Fibroblast of skin of right quadriceps (primary cell): ENCODE data around the gene ZNF556.
A peak's percentile ranks its signal among the peaks of the same experiment; 100 is the strongest.
"Not testable (repeated sequence)": the region's sequence is repeated elsewhere in the genome, so short reads cannot be mapped to it uniquely, and the experiment has no call there.

Source experiments
- DNase-seq: peaks from one replicate; pipeline ENCODE4 v3.0.0-alpha.2; 2013

The ZNF556 gene

DNA sequence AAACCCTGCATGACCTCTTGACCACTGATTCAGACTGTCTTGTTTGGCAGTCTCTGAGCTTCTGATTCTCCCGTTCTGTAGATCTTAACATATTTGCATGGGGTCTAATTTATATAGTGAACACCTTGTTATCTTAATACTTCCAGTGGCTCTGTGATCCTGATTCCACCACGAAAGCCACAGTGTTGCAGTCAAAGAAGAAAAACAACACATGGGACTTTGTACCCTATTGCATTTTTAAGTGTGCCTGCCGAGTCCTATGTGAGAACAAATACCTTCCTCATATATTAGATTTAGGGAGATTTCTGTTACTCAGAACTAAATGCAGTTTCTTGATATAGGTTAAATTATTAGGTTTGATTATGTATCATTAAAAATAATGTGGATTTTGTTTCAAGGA is 12.3 kb upstream of the ZNF556 start:
- no peak for DNase-seq

DNA sequence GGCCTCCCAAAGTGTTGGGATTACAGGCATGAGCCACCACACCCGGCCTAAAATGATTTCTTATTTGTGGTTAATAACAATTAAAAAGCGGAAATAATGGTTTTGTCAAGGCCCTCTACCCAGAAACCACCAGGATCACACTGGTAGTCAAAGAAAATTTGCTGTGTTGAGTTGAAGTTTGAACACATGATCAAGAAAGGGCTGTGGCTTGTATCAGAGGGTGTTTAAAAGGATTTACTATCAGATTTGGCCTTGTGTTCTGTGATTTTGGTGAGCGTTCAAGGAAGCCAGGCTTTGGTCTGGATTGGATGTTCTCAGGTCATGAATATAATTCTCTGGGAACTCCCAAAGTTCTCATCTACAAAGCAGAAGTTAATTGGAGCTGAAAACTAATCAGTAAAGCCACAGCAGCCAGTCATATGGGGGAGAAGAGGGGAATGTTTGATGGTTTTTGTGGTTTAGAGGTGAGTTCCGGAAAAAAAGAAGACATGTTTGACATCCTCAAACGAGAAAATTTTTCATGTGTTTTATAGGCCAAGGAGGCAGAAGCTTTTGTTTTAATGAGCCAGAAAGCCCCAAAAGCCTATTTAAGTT is 10.6 kb upstream of the ZNF556 start:
- DNase-seq, result no peak

DNA sequence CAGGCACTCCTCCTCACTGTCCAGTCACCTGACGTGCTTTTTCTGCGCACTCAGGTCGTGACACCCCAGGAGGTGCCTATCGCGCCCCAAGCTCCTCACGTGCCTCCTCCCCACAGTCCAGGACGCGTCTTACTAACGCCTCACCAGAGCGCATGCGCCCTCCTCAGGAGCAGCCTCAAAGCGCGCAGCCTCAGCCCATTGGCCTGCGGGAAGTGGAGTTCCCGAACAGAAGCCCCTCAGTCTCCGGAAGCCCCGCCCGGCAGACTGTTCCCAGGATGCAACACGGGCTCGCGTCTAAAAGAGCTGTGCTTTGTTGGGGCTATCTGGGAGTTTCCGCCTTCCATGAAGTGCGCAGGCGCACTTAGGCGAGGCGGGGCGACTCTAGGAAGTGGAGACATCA is 8.3 kb upstream of the ZNF556 start:
- no peak for DNase-seq

DNA sequence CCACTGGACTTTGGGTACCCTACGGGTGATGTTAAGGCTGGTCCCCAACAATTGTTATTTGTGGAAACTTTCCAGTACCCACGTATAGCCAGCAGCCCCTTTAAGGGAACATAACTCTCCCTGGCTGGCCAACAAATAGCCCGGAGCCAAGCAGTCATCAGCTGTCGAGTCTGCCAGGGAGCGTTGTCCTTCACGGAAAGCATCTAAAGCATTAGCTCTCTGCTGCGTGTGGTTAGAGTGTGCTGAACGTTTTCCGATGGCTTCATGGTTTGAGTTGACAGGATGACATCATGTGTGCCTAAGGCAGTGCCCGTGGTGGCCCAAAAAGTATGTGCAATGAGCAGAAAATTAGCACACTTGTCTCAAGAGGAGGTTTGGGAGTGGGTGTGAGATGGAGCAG is 3.3 kb upstream of the ZNF556 start:
- DNase-seq, result no peak

DNA sequence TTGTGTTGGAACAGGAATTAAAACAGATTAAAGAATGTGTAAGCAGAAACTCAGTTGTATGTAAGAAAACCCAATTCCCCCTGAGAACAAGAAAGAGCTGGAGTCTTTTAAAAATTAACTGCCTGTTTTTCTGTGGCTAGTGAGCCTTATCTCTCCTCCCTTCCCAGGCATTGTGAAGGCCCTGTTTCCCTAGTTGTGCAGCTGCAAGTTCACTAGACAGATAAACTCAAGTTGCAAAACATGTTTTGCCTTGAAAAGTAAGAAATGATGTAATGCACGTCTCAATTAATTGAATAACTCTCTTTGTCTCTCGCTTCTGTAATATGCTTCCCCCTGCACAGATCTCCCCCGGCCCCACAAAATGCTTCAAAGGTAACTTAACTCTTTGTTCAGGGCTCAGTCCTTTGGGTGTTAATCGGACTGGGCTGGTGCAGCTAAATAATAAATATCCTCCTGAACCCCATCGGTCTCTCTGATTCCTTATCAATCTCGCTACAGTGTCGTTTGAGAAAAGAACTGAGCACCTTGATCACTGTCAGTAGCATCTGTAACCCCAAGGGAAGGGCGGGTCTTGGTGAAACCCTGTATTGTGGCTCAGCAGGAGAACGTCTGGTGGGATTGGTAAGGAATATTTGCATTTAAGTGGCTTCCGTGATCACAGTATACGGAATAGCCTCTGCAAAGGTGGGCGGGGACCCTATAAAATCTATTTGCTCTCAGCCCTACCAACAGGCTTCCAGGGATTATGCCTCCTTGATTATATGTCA is 1.6 kb upstream of the ZNF556 start:
- DNase-seq, result no peak

DNA sequence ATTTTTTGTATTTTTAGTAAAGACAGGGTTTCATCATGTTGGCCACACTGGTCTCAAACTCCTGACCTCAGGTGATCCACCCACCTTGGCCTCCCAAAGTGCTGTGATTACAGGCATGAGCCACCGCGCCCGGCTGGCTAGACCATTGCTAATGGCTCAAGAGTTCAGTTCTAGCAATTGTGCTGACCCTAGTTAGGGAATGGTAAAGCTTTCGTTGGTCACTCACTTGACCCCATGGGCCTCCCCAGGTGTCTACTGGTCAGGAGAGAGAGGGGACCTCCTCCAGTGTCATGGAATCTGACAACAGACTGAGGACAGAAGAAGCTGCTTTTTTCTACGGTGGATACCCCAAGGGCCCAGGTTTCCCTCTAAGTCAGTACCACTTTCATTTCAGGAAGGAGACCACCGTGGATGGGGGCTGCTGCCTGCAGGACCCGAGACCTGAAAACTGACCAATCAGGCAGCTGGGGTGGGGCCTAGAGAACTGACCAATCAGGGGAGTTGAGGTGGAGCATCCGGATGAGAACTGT is 575 bp upstream of the ZNF556 start:
- no peak for DNase-seq

DNA sequence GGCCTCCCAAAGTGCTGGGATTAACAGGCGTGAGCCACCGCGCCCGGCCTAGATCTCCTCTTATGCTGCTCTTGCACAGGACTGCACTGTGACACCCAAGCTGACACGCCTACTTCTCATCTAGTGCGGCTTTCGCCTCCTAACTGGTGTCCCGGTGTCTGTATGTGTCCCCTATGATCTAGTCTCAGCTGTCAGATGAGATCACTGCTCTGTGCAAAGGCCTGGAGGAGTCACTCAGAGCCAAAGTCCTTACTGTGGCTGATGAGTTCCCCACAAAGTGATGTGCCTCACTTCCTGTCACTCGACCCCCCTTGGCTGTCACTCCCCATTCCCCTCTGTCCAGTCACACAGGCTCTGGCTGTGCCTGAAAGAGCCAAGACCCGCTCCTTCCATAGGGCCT is 2.5 kb downstream of the ZNF556 start:
- no peak for DNase-seq

DNA sequence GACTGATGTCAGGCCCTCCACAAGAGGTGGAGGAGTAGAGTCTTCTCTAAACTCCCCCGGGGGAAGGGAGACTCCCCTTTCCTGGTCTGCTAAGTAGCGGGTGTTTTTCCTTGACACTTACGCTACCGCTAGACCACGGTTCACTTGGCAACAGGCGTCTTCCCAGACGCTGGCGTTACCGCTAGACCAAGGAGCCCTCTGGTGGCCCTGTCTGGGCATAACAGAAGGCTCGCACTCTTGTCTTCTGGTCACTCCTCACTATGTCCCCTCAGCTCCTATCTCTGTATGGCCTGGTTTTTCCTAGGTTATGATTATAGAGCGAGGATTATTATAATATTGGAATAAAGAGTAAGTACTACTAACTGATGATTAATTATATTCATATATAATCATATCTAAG is 5.0 kb downstream of the ZNF556 start:
- DNase-seq, result not testable (repeated sequence)

DNA sequence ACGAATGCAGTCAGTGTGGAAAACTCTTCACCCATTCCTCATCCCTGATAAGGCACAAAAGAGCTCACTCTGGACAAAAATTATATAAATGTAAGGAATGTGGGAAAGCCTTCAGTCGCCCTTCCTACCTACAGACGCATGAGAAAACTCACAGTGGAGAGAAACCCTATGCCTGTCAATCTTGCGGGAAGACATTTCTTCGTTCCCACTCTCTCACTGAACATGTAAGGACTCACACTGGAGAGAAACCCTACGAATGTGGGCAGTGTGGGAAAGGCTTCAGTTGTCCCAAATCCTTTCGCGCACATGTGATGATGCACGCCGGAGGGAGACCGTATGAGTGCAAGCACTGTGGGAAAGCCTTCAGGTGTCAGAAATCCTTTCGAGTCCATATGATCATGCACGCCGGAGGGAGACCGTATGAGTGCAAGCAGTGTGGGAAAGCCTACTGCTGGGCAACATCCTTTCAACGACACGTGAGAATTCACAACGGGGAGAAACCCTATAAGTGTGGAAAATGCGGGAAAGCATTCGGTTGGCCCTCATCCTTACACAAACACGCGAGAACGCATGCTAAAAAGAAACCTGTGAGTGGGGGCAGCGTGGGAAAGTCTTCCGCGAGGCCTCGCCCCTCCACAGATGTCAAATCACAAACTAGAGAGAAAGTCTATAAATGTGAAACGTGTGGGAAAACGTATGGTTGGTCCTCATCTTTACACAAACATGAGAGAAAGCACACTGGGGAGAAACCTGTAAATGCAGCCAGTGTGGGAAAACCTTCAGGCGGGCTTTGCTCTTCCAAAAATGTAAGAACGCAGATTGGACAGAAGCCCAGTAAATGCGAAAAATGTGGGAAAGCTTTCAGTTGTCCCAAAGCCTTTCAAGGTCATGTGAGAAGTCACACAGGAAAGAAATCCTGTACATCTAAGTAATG is 10.5 kb downstream of the ZNF556 start:
- no peak for DNase-seq

DNA sequence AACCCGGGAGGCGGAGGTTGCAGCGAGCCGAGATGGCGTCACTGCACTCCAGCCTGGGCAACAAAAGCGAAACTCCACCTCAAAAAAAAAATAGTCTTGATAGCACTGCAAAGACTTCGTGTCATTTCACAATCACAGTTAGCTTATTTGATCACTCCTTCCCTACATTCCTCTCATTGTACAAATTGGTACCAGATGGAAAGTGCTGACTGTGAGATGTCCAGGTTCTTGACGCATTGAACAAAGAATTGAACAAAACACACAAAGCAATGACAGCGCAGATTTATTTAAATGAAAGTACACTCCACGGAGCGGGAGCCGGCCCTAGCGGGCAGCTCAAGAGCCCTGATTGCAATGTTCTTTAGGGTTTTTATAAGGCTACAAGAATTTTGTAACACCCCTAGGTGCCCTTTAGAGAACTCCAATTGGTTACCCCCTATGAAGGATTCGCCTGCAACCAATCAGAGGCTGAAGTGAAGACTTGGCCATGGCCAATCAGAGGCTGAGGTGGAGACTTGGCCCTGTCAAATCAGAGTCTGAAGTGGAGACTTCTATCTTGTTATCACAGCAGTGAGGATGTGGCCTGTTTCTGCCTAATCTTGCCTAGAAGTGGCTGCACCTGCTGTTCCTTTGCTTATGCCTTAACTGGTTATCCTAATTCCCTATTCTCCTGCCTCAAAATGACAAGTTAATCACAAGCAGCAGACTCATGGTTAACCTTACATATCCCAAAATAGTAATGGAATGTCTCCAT is 16.7 kb downstream of the ZNF556 start:
- no peak for DNase-seq

DNA sequence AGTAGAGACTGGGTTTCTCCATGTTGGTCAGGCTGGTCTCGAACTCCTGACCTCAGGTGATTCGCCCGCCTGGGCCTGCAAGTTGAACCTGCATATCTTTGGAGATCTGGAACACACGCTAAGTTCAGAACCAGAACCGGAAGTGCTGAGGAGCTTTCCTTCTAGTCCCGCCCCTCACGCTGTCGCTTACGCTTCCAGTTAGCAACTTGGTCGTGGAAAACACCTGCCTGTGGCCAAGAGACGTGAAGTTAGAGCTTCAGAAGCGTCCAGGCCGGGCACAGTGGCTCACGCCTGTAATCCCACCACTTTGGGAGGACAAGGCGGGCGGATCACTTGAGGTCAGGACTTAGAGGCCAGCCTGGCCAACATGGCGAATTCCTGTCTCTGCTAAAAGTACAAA is 18.6 kb downstream of the ZNF556 start:
- DNase-seq, result no peak

DNA sequence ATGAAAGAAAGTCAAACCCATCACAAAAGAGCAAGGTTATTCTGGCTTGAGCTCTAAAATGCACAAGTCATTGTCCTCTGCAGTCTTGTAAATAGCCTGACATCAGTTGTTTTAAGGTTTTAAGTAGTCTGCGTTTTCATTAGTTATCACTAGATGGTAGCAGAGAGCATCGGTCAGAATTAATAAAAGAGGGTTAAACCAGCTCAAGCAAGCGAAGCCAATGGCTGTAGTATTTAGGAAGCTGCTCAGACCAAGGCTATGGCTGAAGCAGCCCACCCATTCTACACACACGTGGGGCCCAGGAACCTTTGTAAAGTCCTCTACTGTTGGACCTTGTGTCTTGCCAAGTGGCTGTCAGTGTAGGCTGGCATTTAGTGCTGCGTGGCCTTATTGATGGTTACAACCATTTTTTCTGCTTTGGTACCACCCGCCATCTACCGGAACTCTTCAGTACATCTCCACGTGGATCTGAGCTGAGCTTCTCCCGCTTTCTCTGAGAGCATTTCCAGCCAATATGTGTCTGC is 20.3 kb downstream of the ZNF556 start:
- peak; percentile 36 for DNase-seq

DNA sequence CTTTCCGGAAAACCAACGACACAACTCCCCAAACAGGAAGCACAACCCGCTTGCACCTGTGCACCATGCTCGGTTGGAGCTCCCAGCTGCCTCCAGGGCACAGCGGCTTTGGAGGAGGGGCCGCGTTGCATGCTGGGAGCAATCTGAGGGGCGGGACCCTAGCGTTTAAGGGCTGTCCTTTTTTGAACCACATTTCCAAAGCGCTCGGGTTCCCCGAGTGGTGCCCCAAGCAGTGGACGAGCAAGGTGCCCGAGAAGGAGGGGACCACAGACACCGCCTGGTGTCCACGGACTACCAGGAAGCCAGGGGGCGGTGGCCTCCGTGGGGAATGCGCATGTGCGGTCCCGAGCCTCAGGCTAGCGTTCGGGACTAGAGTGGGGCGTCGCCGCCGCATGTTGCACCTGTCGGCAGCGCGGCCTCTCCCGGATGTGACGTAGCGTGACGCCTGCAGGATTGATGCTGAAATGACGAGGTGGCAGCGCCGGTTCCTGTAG is 21.6 kb downstream of the ZNF556 start:
- DNase-seq, result no peak

DNA sequence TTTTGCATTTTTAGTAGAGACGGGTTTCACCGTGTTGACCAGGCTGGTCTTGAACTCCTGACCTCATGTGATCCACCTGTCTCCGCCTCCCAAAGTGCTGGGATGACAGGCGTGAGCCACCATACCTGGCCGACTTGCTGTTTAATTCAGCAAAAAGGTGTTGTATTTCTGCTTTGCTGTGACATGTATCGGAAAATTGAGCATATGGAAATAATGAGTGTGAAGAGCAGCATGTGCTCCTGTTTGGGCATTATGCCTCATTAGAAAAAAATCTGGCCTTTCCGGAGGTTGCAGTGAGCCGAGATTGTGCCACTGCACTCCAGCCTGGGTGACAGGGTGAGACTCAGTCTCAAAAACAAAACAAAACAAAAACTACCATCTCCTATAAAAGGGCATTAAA is 23.4 kb downstream of the ZNF556 start:
- DNase-seq, result not testable (repeated sequence)

DNA sequence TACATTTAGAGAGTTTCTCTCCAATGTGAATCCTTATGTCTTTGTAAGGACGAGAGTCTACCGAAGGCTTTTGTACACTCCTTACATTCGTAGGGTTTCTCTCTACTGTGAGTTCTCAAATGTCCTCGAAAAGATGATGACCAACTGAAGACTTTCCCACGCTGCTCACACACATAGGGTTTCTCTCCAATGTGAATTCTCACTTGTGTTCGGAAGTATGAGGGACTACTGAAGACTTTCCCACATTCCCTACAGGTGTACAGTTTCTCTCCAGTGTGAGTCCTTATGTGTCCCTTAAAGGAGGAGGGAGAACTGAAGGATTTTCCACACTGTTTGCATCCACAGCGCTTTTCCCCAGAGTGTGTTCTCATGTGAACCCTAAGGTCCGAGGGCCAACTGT is 29.6 kb downstream of the ZNF556 start:
- DNase-seq, result no peak

DNA sequence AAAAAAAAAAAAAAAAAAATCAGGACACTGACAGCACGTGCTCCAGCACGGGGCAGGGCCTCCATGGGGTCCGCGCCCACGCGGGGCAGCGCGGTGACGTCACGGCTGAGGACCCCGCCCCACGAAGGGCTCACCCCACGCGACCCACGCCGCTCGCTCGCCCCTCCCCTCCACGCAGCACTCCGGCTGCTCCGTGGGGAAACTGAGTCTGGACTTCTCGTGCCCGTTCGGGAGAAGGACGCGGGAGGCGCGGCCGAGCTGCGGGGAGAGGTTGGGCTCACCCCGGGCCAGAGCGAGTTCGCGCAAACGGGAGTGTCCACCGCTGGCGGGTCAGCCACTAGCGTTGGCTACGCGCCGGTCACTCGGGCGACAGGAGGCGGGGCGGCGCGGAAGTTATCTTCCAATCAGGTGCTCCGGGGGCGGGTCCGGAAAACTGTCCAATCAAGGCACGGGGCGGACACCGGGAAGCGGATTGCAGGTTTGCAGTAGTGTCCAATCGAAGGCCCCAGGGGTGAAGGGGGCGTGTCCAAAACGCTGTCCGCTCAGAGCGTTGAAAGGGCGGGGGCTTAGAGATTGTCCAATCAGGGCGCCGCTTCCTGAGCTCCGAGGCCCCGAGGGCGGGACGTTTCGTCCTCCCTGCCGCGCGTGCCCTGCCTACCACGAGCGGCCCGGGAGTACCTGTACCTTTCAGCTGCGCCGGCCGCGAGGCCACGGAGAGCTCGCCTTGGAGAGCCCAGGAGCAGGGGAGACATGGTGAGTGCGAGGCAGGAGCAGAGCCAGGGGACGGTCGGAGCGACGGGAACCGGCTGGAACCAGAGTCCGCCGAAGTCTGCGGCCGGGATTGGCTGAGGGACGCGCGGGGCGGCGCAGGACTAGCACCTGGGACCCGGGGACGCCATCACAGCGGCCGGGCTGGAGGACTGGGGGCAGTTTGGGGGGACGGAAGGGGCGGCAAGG is 33.4 kb downstream of the ZNF556 start, which contains the start of gene ZNF57:
Gene ZNF57, plus strand, starts transcription at position 633 of the 957 bp plus-strand sequence. Its CDS starts 118 bp downstream, at position 751.
- DNase-seq, result peak; percentile 98

DNA sequence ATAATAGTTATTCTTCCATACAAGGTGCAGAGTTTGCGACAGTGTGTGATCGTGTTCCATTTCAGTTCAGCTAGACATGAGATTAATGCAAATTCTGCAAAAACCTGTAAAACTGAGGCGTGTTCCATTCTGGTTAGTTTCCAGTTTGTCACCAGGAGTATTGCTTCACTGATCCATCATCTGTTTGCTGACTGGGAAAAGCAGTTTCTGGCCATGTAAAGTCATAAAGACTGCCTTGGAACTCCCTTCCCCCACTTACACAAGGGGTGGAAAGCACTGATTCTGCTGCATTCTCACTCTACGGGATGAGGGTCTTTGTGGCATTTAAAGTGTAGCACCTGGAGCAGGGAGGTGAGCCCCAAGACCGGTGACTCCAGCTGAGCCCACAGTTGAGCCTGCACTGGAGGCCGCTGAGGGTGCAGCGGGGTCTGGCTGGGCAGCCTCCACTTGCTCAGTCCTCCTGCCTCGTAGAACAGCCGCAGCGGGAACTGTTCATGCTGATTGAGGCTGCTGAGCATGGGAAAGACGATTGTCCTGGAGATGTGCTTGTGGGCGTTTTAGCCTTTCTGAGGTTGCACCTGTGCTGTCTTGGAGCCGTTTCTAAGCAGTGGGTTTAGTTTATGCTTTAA is 35.6 kb downstream of the ZNF556 start:
- no peak for DNase-seq

DNA sequence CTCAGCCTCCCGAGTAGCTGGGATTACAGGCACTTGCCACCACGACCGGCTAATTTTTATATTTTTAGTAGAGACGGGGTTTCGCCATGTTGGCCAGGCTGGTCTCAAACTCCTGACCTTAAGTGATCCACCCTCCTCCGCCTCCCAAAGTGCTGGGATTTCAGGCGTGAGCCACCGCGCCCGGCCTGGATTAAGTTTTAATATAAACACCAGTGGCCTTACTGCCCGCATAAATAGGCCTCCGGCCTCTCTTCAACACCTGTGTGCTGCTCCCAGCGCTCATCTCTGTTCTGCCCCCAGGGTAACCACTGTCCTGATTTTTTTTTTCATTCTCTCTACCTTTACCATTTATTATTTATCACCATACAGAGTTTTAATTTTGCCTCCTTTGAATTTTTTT is 36.2 kb downstream of the ZNF556 start:
- DNase-seq, result not testable (repeated sequence)

DNA sequence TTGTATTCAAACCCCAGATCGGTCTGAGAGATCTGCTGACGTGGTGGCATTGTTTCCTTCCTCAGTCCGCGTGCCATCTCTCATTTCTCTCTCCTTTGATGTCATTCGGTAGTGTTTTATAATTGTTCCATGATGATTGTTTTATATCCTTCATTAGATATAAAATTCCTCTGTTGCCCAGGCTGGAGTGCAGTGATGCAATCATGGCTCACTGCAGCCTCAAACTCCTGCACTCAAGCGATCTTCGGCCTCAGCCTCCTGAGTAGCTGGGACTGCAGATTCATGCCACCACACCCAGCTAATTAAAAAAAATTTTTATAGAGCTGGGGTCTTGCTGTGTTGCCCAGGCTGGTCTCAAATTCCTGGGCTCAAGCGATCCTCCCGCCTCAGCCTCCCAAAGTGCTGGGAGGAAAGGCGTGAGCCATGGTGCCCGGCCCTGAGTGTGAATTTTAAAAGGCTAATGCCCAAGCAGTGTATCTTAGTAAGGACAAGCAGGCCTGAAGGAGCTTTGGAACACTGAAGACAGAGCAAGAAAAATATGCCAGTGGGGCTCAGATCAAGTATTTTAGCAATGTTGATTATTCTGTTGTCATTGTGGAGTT is 38.9 kb downstream of the ZNF556 start:
- no peak for DNase-seq

DNA sequence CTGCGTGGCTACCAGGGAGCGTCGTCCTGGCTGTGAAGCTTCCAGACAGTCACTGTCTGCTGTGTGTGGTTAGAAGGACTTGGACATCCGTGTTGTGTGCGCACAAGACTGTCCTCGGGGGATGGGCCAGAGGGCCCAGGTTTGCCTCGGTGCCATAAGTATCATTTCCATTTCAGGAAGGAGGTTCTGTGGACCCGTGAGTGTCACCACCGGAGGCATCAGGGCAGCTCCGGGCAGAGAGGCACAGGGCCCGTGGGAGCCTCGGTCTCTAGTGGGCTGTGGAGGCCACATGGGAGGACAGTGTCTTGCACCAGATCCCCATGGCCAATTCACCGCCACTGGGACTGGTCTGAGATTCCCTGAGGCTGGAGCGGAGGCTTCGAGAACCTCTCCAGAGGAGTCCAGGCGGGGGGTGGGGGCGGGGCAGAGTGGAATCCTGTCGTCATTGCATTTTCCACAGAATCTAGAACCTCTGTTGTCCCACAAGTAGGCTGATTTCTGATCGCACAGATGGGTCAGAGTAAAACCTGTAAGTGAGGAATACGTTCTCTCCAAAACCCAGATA is 39.6 kb downstream of the ZNF556 start:
- DNase-seq, result no peak
